HepG2 (cell line): Measurements from ENCODE around the gene WDR7. TPM values are rescaled to one million over a fixed set of nuclear protein-coding genes. Genes with fewer than 3 reads are reported as not detected.

Experiments used
- BRF2 ChIP-seq: sonication (generic); formaldehyde crosslinking; IDR thresholded peaks from 2 replicates; pipeline ENCODE4 v1.8.1; 2022; ENCODE audit warnings: mild to moderate bottlenecking, missing genetic modification reagents
- FOSL2 ChIP-seq: sonication (generic); formaldehyde crosslinking; IDR thresholded peaks from 2 replicates; pipeline ENCODE4 v1.4.0; 2020; ENCODE audit warnings: missing genetic modification reagents
- polyA plus RNA-seq, 8 experiments: library from polyadenylated mRNA; depleted of rRNA in 3 of 8; stranded (reverse) in 7 of 8; unstranded in 1 of 8; fragments of >200 nt; fragmentation: Illumina TruSeq in 4 of 8; extraction: Trizol in 4 of 8; gene quantifications; 2 replicates each; pipeline versions ENCODE4 v1.2.1 to v1.2.3, GENCODE V29; 2011 to 2016; ENCODE audit warnings: low read depth in 4 of 8, missing spikeins in 1 of 8, mixed read lengths in 1 of 8; ENCODE audit not compliant: insufficient read depth in 1 of 8
- total RNA-seq, 5 experiments: library from RNA; depleted of rRNA; stranded (reverse); fragments of >200 nt; fragmentation: Illumina TruSeq; extraction: Trizol; gene quantifications; 2 replicates each; pipeline ENCODE4 v1.2.3, GENCODE V29; 2016; ENCODE audit warnings: low read depth in 1 of 5
- TF ChIP-seq, protein P1 (sequence below): sonication (generic); formaldehyde crosslinking; IDR thresholded peaks from 2 replicates; pipeline ENCODE4 v1.5.0; 2020; ENCODE audit warnings: mild to moderate bottlenecking, missing genetic modification reagents, moderate library complexity
- TF ChIP-seq, protein P2 (sequence below): IDR thresholded peaks from 2 replicates; pipeline ENCODE4 v1.6.1; 2016; ENCODE audit warnings: low read depth, borderline replicate concordance
- TF ChIP-seq, protein P3 (sequence below): sonication (generic); formaldehyde crosslinking; IDR thresholded peaks from 2 replicates; pipeline ENCODE4 v1.9.0; 2021; ENCODE audit warnings: mild to moderate bottlenecking, missing genetic modification reagents

The WDR7 gene
- total and polyA plus RNA-seq, 2 of the 13 experiments (the other 11 are each of a cell fraction or from before 2014, with no cell fraction given): 2.0 to 7.8 TPM

GRCh38 chr18:56947236-56947635 lies 296.1 kb downstream of the WDR7 start (continued):
- TF ChIP-seq, protein P1, sequence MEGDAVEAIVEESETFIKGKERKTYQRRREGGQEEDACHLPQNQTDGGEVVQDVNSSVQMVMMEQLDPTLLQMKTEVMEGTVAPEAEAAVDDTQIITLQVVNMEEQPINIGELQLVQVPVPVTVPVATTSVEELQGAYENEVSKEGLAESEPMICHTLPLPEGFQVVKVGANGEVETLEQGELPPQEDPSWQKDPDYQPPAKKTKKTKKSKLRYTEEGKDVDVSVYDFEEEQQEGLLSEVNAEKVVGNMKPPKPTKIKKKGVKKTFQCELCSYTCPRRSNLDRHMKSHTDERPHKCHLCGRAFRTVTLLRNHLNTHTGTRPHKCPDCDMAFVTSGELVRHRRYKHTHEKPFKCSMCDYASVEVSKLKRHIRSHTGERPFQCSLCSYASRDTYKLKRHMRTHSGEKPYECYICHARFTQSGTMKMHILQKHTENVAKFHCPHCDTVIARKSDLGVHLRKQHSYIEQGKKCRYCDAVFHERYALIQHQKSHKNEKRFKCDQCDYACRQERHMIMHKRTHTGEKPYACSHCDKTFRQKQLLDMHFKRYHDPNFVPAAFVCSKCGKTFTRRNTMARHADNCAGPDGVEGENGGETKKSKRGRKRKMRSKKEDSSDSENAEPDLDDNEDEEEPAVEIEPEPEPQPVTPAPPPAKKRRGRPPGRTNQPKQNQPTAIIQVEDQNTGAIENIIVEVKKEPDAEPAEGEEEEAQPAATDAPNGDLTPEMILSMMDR (CRISPR knock-in tag): no peak
- TF ChIP-seq, protein P2, sequence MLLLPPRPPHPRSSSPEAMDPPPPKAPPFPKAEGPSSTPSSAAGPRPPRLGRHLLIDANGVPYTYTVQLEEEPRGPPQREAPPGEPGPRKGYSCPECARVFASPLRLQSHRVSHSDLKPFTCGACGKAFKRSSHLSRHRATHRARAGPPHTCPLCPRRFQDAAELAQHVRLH (CRISPR knock-in tag): no peak
- TF ChIP-seq FOSL2 (CRISPR knock-in tag) (no peak), BRF2 (CRISPR knock-in tag) (no peak)
- TF ChIP-seq, protein P3, sequence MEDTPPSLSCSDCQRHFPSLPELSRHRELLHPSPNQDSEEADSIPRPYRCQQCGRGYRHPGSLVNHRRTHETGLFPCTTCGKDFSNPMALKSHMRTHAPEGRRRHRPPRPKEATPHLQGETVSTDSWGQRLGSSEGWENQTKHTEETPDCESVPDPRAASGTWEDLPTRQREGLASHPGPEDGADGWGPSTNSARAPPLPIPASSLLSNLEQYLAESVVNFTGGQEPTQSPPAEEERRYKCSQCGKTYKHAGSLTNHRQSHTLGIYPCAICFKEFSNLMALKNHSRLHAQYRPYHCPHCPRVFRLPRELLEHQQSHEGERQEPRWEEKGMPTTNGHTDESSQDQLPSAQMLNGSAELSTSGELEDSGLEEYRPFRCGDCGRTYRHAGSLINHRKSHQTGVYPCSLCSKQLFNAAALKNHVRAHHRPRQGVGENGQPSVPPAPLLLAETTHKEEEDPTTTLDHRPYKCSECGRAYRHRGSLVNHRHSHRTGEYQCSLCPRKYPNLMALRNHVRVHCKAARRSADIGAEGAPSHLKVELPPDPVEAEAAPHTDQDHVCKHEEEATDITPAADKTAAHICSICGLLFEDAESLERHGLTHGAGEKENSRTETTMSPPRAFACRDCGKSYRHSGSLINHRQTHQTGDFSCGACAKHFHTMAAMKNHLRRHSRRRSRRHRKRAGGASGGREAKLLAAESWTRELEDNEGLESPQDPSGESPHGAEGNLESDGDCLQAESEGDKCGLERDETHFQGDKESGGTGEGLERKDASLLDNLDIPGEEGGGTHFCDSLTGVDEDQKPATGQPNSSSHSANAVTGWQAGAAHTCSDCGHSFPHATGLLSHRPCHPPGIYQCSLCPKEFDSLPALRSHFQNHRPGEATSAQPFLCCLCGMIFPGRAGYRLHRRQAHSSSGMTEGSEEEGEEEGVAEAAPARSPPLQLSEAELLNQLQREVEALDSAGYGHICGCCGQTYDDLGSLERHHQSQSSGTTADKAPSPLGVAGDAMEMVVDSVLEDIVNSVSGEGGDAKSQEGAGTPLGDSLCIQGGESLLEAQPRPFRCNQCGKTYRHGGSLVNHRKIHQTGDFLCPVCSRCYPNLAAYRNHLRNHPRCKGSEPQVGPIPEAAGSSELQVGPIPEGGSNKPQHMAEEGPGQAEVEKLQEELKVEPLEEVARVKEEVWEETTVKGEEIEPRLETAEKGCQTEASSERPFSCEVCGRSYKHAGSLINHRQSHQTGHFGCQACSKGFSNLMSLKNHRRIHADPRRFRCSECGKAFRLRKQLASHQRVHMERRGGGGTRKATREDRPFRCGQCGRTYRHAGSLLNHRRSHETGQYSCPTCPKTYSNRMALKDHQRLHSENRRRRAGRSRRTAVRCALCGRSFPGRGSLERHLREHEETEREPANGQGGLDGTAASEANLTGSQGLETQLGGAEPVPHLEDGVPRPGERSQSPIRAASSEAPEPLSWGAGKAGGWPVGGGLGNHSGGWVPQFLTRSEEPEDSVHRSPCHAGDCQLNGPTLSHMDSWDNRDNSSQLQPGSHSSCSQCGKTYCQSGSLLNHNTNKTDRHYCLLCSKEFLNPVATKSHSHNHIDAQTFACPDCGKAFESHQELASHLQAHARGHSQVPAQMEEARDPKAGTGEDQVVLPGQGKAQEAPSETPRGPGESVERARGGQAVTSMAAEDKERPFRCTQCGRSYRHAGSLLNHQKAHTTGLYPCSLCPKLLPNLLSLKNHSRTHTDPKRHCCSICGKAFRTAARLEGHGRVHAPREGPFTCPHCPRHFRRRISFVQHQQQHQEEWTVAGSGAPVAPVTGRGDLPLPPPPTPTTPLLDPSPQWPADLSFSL: no peak
